ENCODE measurements around the gene TEX53.

TEX53 gene

DNA sequence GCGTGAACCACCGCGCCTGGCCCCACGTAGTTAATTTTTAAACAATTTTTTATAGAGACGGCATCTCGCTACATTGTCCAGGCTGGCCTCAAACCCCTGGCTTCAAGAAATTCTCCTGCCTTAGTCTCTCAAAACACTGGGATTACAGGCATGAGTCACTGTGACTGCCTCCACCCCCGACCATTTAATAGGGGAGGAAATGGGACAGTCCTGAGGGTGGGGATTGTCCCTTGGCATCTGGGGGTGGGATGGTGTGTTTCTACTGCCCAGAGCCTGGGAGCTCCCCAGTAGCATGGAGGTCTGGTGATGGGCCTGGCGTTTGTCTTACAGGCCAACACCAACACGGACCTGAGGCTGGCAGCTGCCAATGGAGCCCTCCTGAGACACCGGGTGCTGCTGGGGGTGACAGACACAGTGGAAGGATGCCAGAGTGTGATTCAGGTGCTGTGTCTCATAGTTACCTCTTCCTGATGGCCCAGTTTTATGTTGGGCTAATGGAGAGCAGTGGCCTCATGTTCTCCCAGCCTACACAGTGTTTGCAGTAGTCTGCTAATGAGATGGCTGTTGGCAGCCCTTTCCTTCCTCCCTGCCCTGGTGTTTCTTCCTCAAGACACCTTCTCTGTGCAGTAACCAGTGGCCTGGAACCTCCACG lies 24.0 kb downstream of the TEX53 start:
- no peak for DNase-seq

GRCh38 chr9:114631166-114631565 lies 26.4 kb downstream of the TEX53 start:
- DNase-seq, result no peak

GRCh38 chr9:114629563-114630090 lies 28.0 kb downstream of the TEX53 start:
- DNase-seq, result no peak

DNA sequence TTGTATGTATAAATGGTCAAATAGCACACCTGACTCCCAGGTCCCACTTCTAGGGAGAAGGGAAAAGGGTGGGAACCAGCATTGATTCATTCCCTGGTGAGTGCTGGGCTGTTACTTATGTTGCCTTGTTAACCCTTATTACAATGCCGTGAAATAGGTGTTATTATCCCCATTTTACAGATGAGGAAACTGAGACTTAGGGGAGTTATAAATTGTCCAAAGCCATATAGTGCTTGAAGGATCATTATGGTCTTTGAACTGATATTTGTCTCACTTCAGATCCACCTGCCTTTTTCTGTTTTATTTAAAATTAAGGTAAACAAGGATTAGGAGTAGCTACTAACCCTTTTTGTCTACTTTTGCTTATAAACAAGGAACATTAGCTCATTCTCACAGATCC lies 30.1 kb downstream of the TEX53 start:
- no peak for DNase-seq

DNA sequence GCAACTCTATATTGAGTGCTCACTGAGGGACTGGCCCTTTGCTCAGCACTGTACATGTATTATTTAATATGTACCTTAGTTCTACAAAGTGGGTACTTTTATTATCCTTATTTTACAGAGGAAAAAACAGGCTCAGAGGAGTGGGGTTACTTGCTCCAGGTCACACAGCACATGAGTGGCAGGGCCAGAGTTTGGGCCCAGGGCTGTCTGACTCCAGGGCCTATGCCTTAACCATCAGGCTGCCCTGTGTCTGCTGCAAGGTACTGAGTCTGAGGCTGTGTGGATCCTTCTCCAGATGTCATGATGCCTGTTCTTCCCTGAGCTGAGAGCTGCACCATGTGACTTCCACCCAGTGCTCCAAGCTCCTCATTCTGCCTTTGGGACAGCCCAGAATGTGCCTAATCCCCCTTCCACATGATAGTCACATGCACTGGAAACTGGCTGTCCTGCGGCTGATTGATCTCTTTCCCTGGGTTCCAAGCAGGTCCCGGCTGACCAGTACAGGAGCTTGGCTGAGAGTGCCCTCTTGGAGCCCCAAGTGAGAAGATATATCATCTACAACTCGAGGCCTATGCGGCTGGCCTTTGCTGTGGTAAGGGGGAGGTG lies 31.1 kb downstream of the TEX53 start:
- DNase-seq, result no peak

DNA sequence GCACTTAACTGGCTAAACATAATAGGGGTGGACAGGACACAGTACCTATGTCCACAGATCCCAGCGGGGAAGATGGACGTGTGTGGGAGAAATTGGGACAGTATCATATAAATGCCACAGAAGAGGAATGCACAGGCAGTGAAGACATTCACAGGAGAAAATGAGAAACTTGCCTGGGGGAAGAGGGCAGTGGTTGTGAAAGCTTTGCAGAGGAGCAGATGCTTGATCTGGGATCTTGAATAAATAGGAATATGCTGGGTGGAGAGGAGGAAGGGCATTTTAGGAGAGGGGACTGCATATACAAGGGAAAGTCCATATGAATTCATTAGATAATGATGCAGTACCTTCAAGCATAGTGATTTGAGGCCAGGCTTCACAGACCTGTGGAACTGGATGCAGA lies 32.9 kb downstream of the TEX53 start:
- no peak for DNase-seq

GRCh38 chr9:114621975-114622609 lies 35.5 kb downstream of the TEX53 start:
- DNase-seq, result no peak

DNA sequence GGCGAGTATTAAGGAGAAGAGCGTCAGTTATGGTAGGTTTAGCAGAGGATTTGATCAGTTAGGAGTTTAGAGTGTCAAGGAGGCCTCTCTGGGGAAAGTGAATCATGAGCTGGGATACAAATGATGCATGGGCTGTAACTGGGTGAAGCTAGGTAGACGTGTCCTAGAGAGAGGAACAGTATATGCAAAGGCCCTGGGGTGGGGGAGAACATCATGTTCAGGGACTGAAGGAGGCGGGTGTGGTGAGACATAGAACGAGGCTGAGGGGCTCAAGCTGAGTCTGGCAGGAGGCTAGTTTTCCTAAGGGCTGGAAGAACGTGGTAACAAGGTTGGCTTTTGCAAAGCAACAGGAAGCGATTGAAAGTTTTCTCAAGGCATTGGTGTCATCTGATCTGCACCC lies 36.0 kb downstream of the TEX53 start:
- no peak for DNase-seq

- DNase-seq, result no peak
Observed at GRCh38 chr9:114619191-114619761, 38.3 kb downstream of the TEX53 start.

DNA sequence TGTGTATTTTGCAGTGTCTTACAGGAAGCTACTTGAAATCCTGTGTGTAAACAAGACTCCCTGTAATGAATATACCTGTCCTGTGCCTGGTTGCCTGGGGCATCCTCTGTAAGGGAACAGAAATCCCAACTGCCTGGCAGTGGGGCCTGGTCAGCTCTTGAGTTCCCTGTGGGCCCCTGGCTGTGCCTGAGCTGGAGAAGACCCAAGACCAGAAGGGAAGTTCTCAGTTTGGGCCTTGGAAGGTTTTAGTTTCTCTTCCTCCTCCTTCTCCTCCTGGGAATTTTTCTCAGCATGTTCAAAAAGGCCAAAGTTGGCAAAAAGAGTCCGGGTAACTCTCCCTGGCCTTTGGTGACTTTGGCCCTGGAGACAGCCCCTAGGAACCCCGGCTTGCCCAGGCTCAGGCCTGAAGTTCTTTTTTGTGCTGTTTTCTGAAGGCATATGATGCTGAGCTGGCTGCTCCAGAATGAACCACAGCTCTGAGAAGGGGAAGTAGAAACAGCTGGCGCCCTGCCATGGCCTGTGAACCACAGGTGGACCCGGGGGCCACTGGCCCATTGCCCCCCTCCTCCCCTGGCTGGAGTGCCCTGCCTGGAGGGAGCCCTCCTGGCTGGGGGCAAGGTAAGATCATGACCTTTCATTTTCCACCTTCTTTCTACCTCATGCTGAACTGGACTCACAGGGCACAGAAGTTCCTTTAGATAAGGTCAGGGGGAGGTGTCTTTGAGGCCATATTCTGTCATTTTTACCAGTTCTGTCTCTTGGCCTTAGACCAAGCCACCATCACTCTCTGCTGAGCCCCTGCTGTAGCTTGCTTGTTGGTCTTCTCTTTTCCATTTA lies 40.7 kb downstream of the TEX53 start:
- peak; percentile 12 for DNase-seq

DNA sequence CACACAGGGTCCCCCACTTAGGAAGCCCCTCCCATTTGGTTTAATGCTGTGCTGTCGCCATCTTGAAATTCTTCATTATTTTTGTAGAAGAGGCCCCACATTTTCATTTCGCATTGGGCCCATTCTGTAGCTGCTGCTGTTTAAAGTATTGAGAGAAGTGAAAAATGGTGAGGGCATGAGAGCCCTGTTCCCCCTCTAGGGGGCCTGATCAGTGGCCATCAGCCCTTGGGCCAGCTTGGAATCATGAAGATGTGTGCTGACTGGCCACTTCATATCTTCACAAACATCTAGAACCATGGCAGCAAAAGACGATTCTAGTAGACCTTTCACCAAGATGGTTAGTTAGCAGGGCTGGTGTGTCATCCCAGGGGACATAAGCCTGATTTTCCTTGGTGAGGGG lies 43.2 kb downstream of the TEX53 start:
- DNase-seq, result no peak

- DNase-seq, result no peak
Observed at GRCh38 chr9:114613919-114614318, 43.7 kb downstream of the TEX53 start.

DNA sequence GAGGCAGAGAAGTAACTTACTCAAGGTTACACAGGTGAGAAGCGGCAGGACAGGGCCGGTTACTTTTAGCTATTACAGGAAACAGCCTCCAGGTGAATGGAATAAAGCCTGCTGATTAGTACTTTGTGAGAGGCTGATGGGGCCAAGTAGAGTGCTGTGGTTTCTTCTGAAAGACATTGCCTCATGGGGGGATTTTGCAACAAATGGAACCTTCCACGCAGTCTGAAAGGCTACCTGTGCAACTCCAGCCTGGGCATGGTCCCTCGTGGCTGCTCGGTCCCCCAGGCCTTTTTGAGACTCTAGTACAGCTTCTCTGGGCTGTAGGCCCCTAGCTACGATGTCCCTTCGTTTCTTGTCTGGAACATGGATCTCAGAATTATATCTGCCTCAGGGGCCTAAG lies 44.5 kb downstream of the TEX53 start:
- DNase-seq, result no peak

DNA sequence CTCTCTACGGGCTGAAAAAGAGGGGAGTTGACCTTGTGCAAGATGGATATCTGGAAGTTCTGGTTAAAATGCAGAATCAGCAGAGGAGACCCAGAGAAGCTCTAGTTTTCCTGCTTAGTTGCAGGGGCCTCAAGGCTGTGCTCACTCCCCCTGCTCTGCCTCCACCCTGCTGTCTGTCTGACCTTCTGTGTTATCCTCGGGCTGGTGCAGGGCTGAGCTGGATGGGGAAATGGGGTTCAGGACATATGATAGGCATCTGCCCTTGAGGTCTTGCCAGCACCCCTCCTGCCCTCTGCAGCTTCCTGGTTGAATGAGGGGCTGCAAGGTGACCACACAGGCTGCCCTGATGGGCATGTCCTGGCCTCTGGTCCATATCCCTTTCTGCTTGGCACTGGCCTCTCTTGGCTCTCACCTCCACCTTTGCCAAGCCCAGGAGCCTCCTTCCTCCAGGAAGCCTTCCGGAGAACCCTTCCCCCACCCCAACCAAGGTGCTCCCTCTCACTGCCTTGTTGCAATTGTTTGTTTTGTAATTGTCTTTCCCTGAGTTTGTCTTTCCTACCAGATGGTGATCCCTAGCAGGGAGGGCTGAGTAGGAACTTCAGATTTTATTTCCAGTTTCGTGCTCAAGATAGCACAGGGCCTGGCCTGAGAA lies 45.2 kb downstream of the TEX53 start:
- no peak for DNase-seq

- DNase-seq, result no peak
Observed at GRCh38 chr9:114611516-114612271, 45.9 kb downstream of the TEX53 start.

DNA sequence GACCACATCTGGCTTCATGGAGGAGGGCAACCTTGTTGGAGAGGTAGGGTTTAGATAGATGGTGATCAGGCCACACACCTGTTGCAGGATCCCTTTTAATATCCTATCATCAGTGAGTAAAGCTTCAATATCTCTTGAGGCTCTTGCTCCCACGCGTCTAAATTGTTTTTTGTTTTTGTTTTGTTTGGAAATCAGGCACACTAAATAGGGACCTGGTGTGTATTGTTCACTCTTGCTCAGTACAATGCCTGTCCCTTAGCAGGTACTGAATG lies 49.1 kb downstream of the TEX53 start:
- DNase-seq, result no peak

DNA sequence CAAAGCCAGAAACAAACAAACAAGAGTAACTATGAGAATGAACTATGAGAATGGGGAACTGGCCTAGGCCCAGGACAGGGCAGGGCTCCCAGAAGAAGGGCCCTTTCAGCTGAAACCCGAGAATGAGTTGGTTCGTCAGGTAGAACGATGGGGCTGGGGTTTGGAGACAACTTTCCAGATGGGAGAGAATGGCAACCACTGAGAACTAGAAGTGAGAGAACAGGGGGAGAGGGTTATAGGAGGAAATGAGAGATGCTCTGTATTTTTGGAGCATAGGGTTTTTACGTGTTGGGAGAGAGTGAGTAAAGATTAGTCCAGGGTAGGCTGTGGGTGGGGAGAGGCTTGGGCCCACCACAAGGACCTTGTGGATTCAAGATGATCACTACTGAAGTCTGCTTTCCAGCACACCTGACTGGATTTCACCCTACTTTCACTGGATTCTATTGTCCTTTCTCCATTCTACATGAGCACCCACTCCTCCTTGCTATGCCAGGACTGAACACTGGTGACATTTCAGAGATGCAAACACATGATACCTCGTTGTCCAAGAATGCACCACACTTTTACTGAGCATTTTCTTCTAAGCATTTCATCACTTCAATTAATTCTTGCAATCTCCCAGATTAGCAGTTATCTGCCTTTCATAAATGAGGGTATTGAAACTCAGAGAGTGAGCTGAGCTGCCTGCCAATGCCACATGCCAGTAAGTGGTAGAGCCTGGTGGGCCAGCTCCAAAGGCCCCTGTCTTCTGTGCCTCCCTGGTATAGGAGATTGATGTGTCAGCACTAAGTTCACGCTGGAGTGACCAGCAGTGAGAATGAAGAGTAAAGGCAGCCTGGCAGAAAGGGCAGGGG lies 49.7 kb downstream of the TEX53 start:
- no peak for DNase-seq

DNA sequence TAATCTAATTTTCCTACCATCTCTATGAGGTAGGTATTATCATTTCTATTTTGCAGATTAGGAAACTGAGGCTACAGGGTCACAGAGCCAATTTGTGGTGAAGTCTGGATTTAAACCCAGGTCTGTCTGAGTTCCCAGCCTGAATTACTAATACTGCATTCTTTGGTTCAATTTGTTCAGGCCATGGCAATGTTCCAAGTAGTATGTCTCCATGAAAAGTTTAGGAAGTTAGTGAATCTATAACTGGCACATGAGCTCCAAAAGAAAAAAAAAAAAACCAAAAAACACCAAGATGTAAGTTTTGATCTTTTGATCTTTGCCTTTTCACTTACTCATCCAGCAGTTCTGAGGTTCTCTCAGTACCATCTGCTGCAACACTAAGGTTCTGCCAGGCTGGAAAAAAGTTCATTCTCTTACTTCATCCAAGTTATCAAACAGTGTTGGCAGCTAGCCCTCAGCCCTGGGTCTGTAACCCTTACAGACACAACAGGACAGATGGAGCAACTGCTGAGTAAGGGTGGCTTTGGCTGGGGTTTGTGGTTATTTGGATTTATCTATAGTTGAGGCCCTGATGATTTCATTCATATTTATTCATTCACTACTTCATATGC lies 50.9 kb downstream of the TEX53 start:
- DNase-seq, result no peak

Measured in DMS79 (cell line).